ENCODE results near the gene ADRA2B. TPM values are rescaled to one million over a fixed set of nuclear protein-coding genes. Genes with fewer than 3 reads are reported as not detected.
A peak's percentile ranks its signal among the peaks of the same experiment; 100 is the strongest.

Gene ADRA2B
- total and polyA plus RNA-seq, 8 donors: 0.15 to 2.9 (median 0.44) TPM; not detected in 2

- Histone ChIP-seq H3K4me3 (no peak overlapping the region), H3K27ac (no peak overlapping the region), H3K36me3 (no peaks in the 10 kb centered on the region), H3K9me3 (peaks cover 0 to 17% (median 8%) of the 10 kb centered on the region in 4 donors), H3K4me1 (peaks cover 0 to 17% (median 7%) of the 10 kb centered on the region in 4 donors), H3K27me3 (peaks cover 0 to 15% (median 0%) of the 10 kb centered on the region in 3 donors)
- intact Hi-C loops (cut with DNase I; ENCODE audit: low total_unique reads): no loop called here
- TF ChIP-seq, protein P1, sequence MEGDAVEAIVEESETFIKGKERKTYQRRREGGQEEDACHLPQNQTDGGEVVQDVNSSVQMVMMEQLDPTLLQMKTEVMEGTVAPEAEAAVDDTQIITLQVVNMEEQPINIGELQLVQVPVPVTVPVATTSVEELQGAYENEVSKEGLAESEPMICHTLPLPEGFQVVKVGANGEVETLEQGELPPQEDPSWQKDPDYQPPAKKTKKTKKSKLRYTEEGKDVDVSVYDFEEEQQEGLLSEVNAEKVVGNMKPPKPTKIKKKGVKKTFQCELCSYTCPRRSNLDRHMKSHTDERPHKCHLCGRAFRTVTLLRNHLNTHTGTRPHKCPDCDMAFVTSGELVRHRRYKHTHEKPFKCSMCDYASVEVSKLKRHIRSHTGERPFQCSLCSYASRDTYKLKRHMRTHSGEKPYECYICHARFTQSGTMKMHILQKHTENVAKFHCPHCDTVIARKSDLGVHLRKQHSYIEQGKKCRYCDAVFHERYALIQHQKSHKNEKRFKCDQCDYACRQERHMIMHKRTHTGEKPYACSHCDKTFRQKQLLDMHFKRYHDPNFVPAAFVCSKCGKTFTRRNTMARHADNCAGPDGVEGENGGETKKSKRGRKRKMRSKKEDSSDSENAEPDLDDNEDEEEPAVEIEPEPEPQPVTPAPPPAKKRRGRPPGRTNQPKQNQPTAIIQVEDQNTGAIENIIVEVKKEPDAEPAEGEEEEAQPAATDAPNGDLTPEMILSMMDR (IDR thresholded peaks at IDR 0.05): no peak
- TF ChIP-seq POLR2A (IDR thresholded peaks at IDR 0.05) (no peak), EP300 (IDR thresholded peaks at IDR 0.05) (no peak), POLR2AphosphoS5 (IDR thresholded peaks at IDR 0.05) (no peak)
- DNase-seq: no peak
- 88 to 95% (median 93%) methylated on average over 3 of the region's 3 CpGs for WGBS, 5 donors
Measured at GRCh38 chr2:96105152-96105915, 11.0 kb downstream of the ADRA2B start.

DNA sequence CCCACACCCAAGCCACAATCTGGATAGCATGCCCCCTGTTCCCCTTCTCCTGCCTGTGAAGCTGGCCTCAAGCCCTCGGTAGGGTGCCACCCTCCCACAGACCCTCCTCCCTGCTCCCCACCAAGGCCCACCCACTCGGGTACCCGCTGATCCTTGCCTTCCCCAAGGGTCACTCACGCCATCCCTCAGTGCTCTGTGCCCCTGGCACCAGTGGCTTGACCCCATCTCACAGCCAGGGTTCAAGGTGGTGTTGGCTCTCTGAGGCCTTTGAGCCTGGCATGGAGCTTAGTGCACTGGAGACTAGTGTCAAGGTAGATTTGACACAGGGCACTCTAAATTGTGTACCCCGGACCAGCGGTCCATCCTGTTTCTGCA is 11.9 kb downstream of the ADRA2B start:
- 77 to 93% (median 89%) methylated on average over 5 to 6 of the region's 6 CpGs for WGBS, 5 donors
- DNase-seq: no peak

GRCh38 chr2:96103761-96104486 is 12.4 kb downstream of the ADRA2B start:
- no peak for TF ChIP-seq EP300 (IDR thresholded peaks at IDR 0.05)
- TF ChIP-seq, protein P1 (IDR thresholded peaks at IDR 0.05): no peak
- TF ChIP-seq POLR2AphosphoS5 (IDR thresholded peaks at IDR 0.05): no peak
- no peak for TF ChIP-seq POLR2A (IDR thresholded peaks at IDR 0.05)
- Histone ChIP-seq H3K27me3 (peaks cover 0 to 11% (median 0%) of the 10 kb centered on the region in 3 donors), H3K4me1 (peaks cover 0 to 14% (median 5%) of the 10 kb centered on the region in 4 donors), H3K36me3 (no peaks in the 10 kb centered on the region), H3K4me3 (no peak overlapping the region), H3K27ac (no peak overlapping the region), H3K9me3 (peaks cover 0 to 17% (median 8%) of the 10 kb centered on the region in 4 donors)
- no peak for DNase-seq
- 27 to 45% (median 43%) methylated on average over 5 to 6 of the region's 6 CpGs for WGBS, 5 donors
- intact Hi-C loops (cut with DNase I; ENCODE audit: low total_unique reads): no loop called here

More for the DNA sequence above, 11.9 kb downstream of the ADRA2B start:
- H3K9me3 ChIP-seq: peaks cover 0 to 17% (median 8%) of the 10 kb centered on the region in 4 donors
- TF ChIP-seq EP300 (IDR thresholded peaks at IDR 0.05) (no peak), POLR2A (IDR thresholded peaks at IDR 0.05) (no peak), POLR2AphosphoS5 (IDR thresholded peaks at IDR 0.05) (no peak)
- TF ChIP-seq, protein P1 (IDR thresholded peaks at IDR 0.05): no peak
- H3K27ac ChIP-seq: no peak overlapping the region
- intact Hi-C loops (cut with DNase I; ENCODE audit: low total_unique reads): no loop called here
- peaks cover 0 to 17% (median 7%) of the 10 kb centered on the region in 4 donors for H3K4me1 ChIP-seq
- no peak overlapping the region for H3K4me3 ChIP-seq
- H3K36me3 ChIP-seq: no peaks in the 10 kb centered on the region
- peaks cover 0 to 15% (median 0%) of the 10 kb centered on the region in 3 donors for H3K27me3 ChIP-seq

DNA sequence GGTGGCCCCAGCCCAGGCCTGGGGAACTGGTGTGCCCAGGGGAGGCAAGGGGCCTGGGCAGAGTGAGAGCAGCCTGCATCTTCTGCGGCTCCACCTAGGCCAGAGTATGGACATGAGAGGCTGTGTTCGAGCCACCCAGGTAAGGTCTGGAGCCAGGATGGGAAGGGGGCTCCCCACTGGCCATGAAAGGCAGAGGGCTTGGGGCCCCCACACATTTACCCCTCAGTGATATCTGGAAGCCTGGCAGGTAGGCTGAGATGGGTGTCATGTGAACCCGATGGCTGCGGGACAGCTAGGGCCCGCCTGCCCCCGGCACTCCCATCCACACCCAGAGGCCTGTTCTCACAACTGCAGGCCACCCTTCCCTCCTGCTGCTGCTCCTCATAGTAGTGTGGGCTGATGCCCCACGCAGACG is 13.2 kb downstream of the ADRA2B start:
- DNase-seq: peak in 1 of 2 donors; percentile 15
- H3K4me1 ChIP-seq: peaks cover 0 to 6% (median under 1%) of the 10 kb centered on the region in 4 donors
- H3K27me3 ChIP-seq: peaks cover 0 to 4% (median 0%) of the 10 kb centered on the region in 3 donors
- WGBS, 5 donors: 42 to 75% (median 73%) methylated on average over 2 to 8 of the region's 8 CpGs
- no peak overlapping the region for H3K27ac ChIP-seq
- H3K9me3 ChIP-seq: peaks cover 0 to 17% (median 8%) of the 10 kb centered on the region in 4 donors
- H3K4me3 ChIP-seq: no peak overlapping the region
- TF ChIP-seq EP300 (IDR thresholded peaks at IDR 0.05): no peak
- TF ChIP-seq, protein P1 (IDR thresholded peaks at IDR 0.05): no peak
- TF ChIP-seq POLR2AphosphoS5 (IDR thresholded peaks at IDR 0.05): no peak
- TF ChIP-seq POLR2A (IDR thresholded peaks at IDR 0.05): no peak
- intact Hi-C loops (cut with DNase I; ENCODE audit: low total_unique reads): no loop called here
- no peaks in the 10 kb centered on the region for H3K36me3 ChIP-seq

All from stomach (tissue), 9 donors.